Esophagus muscularis mucosa (tissue), 3 donors: ENCODE results near the gene ZNF892.

Source experiments
- POLR2A ChIP-seq: fragments of 450-650 bp; IDR thresholded peaks from one replicate; pipeline ENCODE4 v1.6.1; 2017; ENCODE audit warnings: antibody characterized with exemption, moderate library complexity, mild to moderate bottlenecking, low read depth
- POLR2AphosphoS5 ChIP-seq, 2 donors: sonication (generic); formaldehyde crosslinking; IDR thresholded peaks; one replicate each; pipeline ENCODE4 v1.6.1; 2017; ENCODE audit warnings: antibody characterized with exemption in 2 of 2
- TF ChIP-seq, protein P1 (sequence below), 3 experiments: fragments of 200-600 bp in 2 of 3; fragments of 450-650 bp in 1 of 3; sonication (generic) in 2 of 3; IDR thresholded peaks; one replicate each; pipeline ENCODE4 v1.5.1; 2017 to 2019; ENCODE audit warnings: antibody characterized with exemption in 3 of 3, mild to moderate bottlenecking in 2 of 3, moderate library complexity in 1 of 3

- TF ChIP-seq, protein P1, sequence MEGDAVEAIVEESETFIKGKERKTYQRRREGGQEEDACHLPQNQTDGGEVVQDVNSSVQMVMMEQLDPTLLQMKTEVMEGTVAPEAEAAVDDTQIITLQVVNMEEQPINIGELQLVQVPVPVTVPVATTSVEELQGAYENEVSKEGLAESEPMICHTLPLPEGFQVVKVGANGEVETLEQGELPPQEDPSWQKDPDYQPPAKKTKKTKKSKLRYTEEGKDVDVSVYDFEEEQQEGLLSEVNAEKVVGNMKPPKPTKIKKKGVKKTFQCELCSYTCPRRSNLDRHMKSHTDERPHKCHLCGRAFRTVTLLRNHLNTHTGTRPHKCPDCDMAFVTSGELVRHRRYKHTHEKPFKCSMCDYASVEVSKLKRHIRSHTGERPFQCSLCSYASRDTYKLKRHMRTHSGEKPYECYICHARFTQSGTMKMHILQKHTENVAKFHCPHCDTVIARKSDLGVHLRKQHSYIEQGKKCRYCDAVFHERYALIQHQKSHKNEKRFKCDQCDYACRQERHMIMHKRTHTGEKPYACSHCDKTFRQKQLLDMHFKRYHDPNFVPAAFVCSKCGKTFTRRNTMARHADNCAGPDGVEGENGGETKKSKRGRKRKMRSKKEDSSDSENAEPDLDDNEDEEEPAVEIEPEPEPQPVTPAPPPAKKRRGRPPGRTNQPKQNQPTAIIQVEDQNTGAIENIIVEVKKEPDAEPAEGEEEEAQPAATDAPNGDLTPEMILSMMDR (IDR thresholded peaks at IDR 0.05): peak in 1 of 3 experiments; percentile 24
- TF ChIP-seq POLR2A (no peak), POLR2AphosphoS5 (IDR thresholded peaks at IDR 0.05) (peak; percentile 91 to 94)
Observed at GRCh38 chr2:95165371-95166064, 41.8 kb upstream of the ZNF892 start, which contains the start of gene ZNF2.
